ENCODE measurements around the gene KHK.

KHK gene

DNA sequence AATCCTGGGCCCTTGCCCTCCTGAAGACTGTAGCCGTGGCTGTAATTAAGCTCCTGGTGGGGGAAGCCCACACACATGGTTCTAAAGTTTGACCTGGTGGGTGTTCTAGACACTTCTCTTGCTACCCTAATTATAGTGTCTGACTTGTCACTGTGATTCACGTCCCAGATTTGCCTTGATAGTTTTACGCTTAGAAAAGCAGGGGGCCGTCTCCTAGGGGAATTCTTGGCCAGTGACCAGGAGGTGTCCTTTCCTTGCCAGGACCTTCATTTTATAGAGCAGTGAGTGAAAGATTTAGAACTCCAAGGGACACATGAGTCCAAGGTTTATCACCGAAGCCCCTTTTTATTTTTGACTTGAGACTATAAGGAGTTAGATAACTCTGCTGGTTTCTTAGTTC lies 44.8 kb upstream of the KHK start:
- no peak for DNase-seq (ENCODE audit: low read depth)
- H3K4me3 ChIP-seq (ENCODE audit: low read depth, low read length) = no peak overlapping the region
- TF ChIP-seq, protein P1, sequence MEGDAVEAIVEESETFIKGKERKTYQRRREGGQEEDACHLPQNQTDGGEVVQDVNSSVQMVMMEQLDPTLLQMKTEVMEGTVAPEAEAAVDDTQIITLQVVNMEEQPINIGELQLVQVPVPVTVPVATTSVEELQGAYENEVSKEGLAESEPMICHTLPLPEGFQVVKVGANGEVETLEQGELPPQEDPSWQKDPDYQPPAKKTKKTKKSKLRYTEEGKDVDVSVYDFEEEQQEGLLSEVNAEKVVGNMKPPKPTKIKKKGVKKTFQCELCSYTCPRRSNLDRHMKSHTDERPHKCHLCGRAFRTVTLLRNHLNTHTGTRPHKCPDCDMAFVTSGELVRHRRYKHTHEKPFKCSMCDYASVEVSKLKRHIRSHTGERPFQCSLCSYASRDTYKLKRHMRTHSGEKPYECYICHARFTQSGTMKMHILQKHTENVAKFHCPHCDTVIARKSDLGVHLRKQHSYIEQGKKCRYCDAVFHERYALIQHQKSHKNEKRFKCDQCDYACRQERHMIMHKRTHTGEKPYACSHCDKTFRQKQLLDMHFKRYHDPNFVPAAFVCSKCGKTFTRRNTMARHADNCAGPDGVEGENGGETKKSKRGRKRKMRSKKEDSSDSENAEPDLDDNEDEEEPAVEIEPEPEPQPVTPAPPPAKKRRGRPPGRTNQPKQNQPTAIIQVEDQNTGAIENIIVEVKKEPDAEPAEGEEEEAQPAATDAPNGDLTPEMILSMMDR (IDR thresholded peaks at IDR 0.05; ENCODE audit: control insufficient read depth, extremely low read depth, insufficient read depth) = no peak

DNA sequence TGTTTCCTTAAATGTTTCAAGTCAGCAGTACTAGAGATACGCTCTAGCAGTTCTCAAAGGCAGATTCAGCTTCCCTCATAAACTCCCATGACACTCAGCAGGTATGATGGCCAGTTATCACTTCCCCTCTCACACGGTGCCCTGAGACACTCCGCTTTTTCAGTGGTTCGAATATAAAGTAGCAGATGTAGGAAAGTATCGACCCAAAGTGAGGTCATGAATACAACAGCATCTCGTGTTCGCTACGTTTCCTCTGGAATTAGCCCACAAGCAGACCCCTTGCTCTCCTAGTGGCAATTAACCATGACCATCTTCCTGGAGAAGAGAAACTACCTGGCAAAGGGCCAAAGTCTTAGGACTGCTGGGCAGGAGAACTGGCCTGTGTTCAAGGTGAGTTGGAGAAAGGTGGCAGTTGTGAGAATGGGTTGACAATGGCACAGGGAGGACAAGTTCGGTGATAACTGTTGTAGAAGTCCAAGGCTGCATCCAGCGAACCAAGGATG lies 44.4 kb upstream of the KHK start:
- DNase-seq (ENCODE audit: low read depth) = no peak
- H3K4me3 ChIP-seq (ENCODE audit: low read depth, low read length) = no peak overlapping the region
- TF ChIP-seq, protein P1 (IDR thresholded peaks at IDR 0.05; ENCODE audit: control insufficient read depth, extremely low read depth, insufficient read depth) = no peak

DNA sequence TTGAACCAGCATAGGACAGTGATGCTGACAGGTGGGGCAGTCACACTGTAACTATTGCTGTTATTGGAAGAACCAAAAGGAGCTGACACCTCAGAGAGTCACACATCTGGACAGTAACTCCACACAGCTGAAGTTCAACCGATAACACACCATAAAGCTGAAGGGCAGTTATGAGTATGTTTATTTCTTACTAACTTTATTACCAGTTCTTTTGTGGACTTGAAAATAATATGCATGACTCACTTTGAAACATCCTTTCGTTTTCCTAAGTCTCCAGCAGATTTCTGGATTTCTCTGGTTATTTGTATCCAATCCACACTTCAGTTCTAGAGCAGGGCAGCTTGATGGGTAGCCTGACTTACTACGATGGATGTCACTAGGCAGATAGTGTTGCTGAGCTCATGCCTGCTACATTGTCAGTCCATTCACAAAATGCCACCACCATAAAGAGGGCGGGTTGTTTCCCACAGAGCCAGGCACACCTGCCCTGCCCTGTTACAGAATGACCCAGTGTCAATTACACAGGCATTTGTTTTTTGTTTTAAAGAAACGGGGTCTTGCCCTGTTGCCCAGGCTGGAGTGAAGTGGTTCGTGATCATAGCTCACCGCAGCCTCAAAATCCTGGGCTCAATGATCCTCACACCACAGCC lies 43.5 kb upstream of the KHK start:
- TF ChIP-seq, protein P1 (IDR thresholded peaks at IDR 0.05; ENCODE audit: control insufficient read depth, extremely low read depth, insufficient read depth) = no peak
- no peak for DNase-seq (ENCODE audit: low read depth)
- H3K4me3 ChIP-seq (ENCODE audit: low read depth, low read length) = no peak overlapping the region

DNA sequence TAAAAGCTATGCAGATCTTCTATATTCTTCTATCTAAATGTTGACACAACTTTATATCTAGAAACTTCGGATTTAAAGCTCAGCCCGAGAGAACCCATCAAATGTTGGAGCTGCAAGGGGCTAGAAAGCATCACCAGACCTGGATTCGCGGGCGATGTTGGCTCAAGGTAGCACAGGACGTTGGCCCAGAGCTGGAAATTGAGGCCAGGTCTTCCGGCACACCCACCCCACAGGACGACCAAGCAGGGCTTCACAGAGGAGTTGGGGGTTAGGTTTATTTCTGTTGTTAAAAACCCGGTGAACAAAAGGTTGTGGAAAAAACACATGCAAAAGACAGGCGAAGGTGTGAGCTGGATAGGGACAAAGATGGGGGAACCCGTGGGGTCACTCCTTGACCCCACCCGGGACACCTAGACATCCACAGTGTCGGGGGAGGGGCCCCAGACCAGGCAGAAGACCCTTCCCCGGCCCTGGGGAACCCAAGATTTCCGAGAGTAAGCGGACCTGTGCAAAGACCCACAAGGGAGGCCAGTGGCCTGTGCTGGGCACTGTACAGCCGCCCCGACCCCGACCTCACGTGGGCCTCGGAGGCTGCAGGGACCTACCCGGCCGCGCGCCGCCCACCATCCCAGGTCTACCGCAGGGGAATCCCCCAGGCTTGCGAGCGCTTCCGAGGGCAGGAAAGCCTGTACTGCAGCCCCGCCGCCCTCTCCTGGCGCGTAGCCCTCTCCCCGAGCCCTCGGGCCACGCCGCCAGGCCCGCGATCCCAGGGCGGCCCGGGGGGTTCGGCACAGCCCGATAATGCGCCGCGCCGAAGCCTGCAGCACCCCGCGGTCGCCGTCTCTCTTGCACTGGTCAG lies 36.9 kb upstream of the KHK start:
- peak overlapping the region; percentile 92 for H3K4me3 ChIP-seq (ENCODE audit: low read depth, low read length)
- TF ChIP-seq, protein P1 (IDR thresholded peaks at IDR 0.05; ENCODE audit: control insufficient read depth, extremely low read depth, insufficient read depth) = no peak
- DNase-seq (ENCODE audit: low read depth) = no peak

DNA sequence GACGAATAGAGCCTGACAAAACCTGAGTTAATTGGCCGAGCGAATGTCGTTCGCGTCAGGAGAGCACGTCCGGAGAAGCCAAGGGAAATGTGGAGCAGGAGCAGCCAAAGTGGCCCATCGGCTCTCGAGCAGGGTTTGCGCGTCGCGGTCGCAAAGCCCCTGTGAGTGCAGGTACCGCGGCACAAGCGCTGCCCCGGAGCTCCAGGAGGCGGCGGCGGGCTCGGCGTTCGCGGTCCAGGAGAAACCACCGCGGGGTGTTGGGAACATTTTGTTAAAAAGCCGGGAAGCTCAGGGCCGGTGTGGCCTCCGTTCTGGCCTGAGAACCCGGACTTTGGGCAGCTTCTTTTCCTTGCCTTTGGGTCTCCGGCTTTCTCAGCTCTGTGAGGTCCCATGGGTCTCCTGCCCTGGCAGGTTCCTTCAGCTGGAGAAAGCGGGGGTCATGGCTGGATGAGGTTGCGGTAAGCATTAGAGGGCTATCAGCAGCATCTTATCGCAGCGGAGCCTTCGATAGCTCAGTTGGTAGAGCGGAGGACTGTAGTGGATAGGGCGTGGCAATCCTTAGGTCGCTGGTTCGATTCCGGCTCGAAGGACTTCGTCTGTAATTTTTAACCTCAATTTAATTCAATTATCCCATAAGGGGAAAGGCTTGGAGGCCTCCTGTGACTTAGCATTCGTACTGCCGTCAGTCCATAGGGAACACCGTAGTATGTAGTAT lies 36.1 kb upstream of the KHK start:
- peak; percentile 82 for DNase-seq (ENCODE audit: low read depth)
- peak overlapping the region; percentile 92 for H3K4me3 ChIP-seq (ENCODE audit: low read depth, low read length)
- TF ChIP-seq, protein P1 (IDR thresholded peaks at IDR 0.05; ENCODE audit: control insufficient read depth, extremely low read depth, insufficient read depth) = peak; percentile 24; the same call in 1 of the 2 replicates

DNA sequence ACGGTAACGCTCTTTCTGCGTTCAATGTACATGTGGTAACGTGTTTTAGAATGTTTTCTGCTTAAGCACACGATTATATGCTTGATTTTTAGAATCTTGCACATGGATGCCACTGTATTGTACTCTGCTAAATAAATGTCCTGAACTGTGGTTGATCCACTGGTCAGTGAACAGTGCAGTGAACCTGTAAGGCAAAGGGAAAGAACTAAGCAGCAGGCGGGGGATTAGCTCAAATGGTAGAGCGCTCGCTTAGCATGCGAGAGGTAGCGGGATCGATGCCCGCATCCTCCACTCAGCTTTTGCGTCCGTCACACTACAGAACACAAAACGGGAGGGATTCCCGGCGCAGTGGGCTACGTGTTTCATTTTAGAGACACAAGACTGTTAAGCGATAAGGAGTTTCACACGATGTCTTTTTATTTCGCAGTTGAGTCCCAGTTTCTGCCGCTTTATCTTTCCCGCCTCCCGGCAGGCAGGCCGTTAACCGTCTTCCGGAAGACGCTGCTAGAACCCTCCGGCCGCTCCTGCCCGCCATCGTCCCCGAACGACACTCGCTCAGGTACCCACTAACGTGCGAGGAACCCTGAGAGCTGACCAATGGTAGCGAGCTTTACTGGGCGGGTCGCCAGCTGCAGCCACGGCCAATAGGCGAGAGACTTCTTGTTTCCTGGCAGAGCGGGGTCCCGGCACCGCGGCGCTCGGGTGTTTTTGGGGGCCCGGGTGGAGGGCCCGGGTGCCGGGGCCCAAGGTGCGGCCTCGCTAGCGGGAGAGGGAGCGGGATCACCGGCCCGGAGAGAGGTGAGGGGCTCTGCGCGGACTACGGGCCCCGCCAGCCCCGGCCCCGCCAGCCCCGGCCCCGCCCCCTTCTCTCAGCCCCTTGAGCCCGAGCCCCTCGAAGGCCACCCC lies 35.3 kb upstream of the KHK start, which contains the start of gene AGBL5:
Gene AGBL5, plus strand, starts transcription at position 673 of the 906 bp plus-strand sequence. CDS start 1,291 bp downstream, outside the sequence.
- peak; percentile 76 for DNase-seq (ENCODE audit: low read depth)
- TF ChIP-seq, protein P1 (IDR thresholded peaks at IDR 0.05; ENCODE audit: control insufficient read depth, extremely low read depth, insufficient read depth) = no peak
- H3K4me3 ChIP-seq (ENCODE audit: low read depth, low read length) = peak within 1 kb of the TSS; percentile 92
